ENCODE data around the gene TMEM130. TPM values are rescaled to one million over a fixed set of nuclear protein-coding genes. Genes with fewer than 3 reads are reported as not detected.

TMEM130 gene
- polyA plus RNA-seq, 1 donor (not counting 4 experiments of a cell fraction or from before 2014, with no cell fraction given) = not detected

GRCh38 chr7:98909487-98909886 is 39.7 kb upstream of the TMEM130 start:
- Histone ChIP-seq H2AFZ (ENCODE audit: control insufficient read depth, low read length) (no peak overlapping the region), H3K27ac (ENCODE audit: control insufficient read depth, insufficient read depth, low read length) (no peak overlapping the region), H3K9me1 (ENCODE audit: control insufficient read depth, extremely low read depth, insufficient read depth, low read length) (no peaks in the 10 kb centered on the region), H3K4me3 (ENCODE audit: control insufficient read depth in 2 of 3, extremely low read depth in 1 of 3, insufficient read depth in 2 of 3, low read depth in 1 of 3, low read length in 3 of 3) (no peak overlapping the region), H3K4me1 (ENCODE audit: control insufficient read depth, extremely low read depth, insufficient read depth, low read length) (no peaks in the 10 kb centered on the region), H3K9ac (ENCODE audit: control insufficient read depth, extremely low read depth, insufficient read depth, low read length) (no peak overlapping the region), H3K36me3 (ENCODE audit: control insufficient read depth in 2 of 2, extremely low read depth in 1 of 2, insufficient read depth in 2 of 2, low read length in 2 of 2) (peaks cover 7 to 19% of the 10 kb centered on the region in 2 experiments), H3K4me2 (ENCODE audit: control insufficient read depth, extremely low read depth, insufficient read depth, low read depth, low read length) (no peak overlapping the region), H4K20me1 (ENCODE audit: control insufficient read depth, extremely low read depth, insufficient read depth, low read length) (no peaks in the 10 kb centered on the region), H3K9me3 (ENCODE audit: control insufficient read depth, low read depth, low read length) (no peaks in the 10 kb centered on the region), H3K27me3 (ENCODE audit: control insufficient read depth, extremely low read depth, insufficient read depth, low read length) (no peaks in the 10 kb centered on the region), H3K79me2 (ENCODE audit: control insufficient read depth, insufficient read depth, low read length) (no peaks in the 10 kb centered on the region)
- no peak for TF ChIP-seq EZH2 (IDR thresholded peaks at IDR 0.05; ENCODE audit: low read length)
- TF ChIP-seq, protein P1, sequence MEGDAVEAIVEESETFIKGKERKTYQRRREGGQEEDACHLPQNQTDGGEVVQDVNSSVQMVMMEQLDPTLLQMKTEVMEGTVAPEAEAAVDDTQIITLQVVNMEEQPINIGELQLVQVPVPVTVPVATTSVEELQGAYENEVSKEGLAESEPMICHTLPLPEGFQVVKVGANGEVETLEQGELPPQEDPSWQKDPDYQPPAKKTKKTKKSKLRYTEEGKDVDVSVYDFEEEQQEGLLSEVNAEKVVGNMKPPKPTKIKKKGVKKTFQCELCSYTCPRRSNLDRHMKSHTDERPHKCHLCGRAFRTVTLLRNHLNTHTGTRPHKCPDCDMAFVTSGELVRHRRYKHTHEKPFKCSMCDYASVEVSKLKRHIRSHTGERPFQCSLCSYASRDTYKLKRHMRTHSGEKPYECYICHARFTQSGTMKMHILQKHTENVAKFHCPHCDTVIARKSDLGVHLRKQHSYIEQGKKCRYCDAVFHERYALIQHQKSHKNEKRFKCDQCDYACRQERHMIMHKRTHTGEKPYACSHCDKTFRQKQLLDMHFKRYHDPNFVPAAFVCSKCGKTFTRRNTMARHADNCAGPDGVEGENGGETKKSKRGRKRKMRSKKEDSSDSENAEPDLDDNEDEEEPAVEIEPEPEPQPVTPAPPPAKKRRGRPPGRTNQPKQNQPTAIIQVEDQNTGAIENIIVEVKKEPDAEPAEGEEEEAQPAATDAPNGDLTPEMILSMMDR (optimal IDR thresholded peaks at IDR 0.05 in 1 of 3, IDR thresholded peaks at IDR 0.05 in 1 of 3, conservative IDR thresholded peaks at IDR 0.05 in 1 of 3; ENCODE audit: extremely low read depth in 1 of 3, insufficient read depth in 2 of 3, low read length in 3 of 3) = no peak
- DNase-seq (ENCODE audit: low read depth, low spot score) (no peak), FAIRE-seq (no peak)
- dilution Hi-C loops (cut with MboI; ENCODE audit: extremely low pct_ligation_motif_present, low sequenced_read_pairs) = no loop called here

GRCh38 chr7:98908585-98908984 is 38.8 kb upstream of the TMEM130 start:
- no peak overlapping the region for H2AFZ ChIP-seq (ENCODE audit: control insufficient read depth, low read length)
- no peak overlapping the region for H3K9ac ChIP-seq (ENCODE audit: control insufficient read depth, extremely low read depth, insufficient read depth, low read length)
- DNase-seq (ENCODE audit: low read depth, low spot score) = no peak
- dilution Hi-C loops (cut with MboI; ENCODE audit: extremely low pct_ligation_motif_present, low sequenced_read_pairs) = no loop called here
- no peak overlapping the region for H3K27ac ChIP-seq (ENCODE audit: control insufficient read depth, insufficient read depth, low read length)
- H4K20me1 ChIP-seq (ENCODE audit: control insufficient read depth, extremely low read depth, insufficient read depth, low read length) = no peaks in the 10 kb centered on the region
- H3K36me3 ChIP-seq (ENCODE audit: control insufficient read depth in 2 of 2, extremely low read depth in 1 of 2, insufficient read depth in 2 of 2, low read length in 2 of 2) = peaks cover 7 to 22% of the 10 kb centered on the region in 2 experiments
- no peaks in the 10 kb centered on the region for H3K4me1 ChIP-seq (ENCODE audit: control insufficient read depth, extremely low read depth, insufficient read depth, low read length)
- H3K9me1 ChIP-seq (ENCODE audit: control insufficient read depth, extremely low read depth, insufficient read depth, low read length) = no peaks in the 10 kb centered on the region
- no peaks in the 10 kb centered on the region for H3K9me3 ChIP-seq (ENCODE audit: control insufficient read depth, low read depth, low read length)
- H3K79me2 ChIP-seq (ENCODE audit: control insufficient read depth, insufficient read depth, low read length) = no peaks in the 10 kb centered on the region
- no peak for FAIRE-seq
- TF ChIP-seq, protein P1 (optimal IDR thresholded peaks at IDR 0.05 in 1 of 3, IDR thresholded peaks at IDR 0.05 in 1 of 3, conservative IDR thresholded peaks at IDR 0.05 in 1 of 3; ENCODE audit: extremely low read depth in 1 of 3, insufficient read depth in 2 of 3, low read length in 3 of 3) = no peak
- no peak for TF ChIP-seq EZH2 (IDR thresholded peaks at IDR 0.05; ENCODE audit: low read length)
- H3K4me3 ChIP-seq (ENCODE audit: control insufficient read depth in 2 of 3, extremely low read depth in 1 of 3, insufficient read depth in 2 of 3, low read depth in 1 of 3, low read length in 3 of 3) = no peak overlapping the region
- H3K27me3 ChIP-seq (ENCODE audit: control insufficient read depth, extremely low read depth, insufficient read depth, low read length) = no peaks in the 10 kb centered on the region
- no peak overlapping the region for H3K4me2 ChIP-seq (ENCODE audit: control insufficient read depth, extremely low read depth, insufficient read depth, low read depth, low read length)
